ENCODE measurements around the gene CABLES2. TPM values are rescaled to one million over a fixed set of nuclear protein-coding genes. Genes with fewer than 3 reads are reported as not detected.

CABLES2 gene
- total RNA-seq, 2 donors from 2014 or later = 1.6 to 2.6 TPM

DNA sequence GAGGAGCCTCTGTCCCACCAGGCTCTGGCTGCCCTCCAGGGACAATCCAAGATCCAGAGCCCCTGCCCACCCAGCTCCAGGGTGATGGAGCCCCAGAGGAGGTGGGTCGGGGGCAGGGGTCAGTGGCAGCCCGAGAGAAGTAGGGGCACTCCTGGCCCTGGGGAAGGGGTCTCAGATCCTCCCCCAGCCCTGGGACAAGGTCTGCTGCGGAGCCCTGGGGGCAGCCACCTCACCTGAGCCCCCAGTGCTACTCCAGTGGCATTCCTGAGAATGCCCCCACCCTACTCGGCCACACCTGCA is 37.3 kb downstream of the CABLES2 start:
- Histone ChIP-seq H3K4me1 (peaks cover 57% of the 10 kb centered on the region), H3K36me3 (replicated peaks in 1 of 2; ENCODE audit: insufficient read depth in 1 of 2, low read depth in 2 of 2) (no peaks in the 10 kb centered on the region), H3K4me3 (no peak overlapping the region), H3K27me3 (no peaks in the 10 kb centered on the region), H3K9me3 (no peaks in the 10 kb centered on the region), H3K27ac (no peak overlapping the region)
- DNase-seq (no peak), ATAC-seq (no peak)
- 52% methylated on average over 4 of the region's 4 CpGs; no CpG with 5 or more reads in 1 of the 2 donors for WGBS, 2 donors
- TF ChIP-seq POLR2A (IDR thresholded peaks at IDR 0.05) = no peak
- TF ChIP-seq, protein P1, sequence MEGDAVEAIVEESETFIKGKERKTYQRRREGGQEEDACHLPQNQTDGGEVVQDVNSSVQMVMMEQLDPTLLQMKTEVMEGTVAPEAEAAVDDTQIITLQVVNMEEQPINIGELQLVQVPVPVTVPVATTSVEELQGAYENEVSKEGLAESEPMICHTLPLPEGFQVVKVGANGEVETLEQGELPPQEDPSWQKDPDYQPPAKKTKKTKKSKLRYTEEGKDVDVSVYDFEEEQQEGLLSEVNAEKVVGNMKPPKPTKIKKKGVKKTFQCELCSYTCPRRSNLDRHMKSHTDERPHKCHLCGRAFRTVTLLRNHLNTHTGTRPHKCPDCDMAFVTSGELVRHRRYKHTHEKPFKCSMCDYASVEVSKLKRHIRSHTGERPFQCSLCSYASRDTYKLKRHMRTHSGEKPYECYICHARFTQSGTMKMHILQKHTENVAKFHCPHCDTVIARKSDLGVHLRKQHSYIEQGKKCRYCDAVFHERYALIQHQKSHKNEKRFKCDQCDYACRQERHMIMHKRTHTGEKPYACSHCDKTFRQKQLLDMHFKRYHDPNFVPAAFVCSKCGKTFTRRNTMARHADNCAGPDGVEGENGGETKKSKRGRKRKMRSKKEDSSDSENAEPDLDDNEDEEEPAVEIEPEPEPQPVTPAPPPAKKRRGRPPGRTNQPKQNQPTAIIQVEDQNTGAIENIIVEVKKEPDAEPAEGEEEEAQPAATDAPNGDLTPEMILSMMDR (IDR thresholded peaks at IDR 0.05) = no peak
- intact Hi-C loops (cut with DNase I) = no loop called here

DNA sequence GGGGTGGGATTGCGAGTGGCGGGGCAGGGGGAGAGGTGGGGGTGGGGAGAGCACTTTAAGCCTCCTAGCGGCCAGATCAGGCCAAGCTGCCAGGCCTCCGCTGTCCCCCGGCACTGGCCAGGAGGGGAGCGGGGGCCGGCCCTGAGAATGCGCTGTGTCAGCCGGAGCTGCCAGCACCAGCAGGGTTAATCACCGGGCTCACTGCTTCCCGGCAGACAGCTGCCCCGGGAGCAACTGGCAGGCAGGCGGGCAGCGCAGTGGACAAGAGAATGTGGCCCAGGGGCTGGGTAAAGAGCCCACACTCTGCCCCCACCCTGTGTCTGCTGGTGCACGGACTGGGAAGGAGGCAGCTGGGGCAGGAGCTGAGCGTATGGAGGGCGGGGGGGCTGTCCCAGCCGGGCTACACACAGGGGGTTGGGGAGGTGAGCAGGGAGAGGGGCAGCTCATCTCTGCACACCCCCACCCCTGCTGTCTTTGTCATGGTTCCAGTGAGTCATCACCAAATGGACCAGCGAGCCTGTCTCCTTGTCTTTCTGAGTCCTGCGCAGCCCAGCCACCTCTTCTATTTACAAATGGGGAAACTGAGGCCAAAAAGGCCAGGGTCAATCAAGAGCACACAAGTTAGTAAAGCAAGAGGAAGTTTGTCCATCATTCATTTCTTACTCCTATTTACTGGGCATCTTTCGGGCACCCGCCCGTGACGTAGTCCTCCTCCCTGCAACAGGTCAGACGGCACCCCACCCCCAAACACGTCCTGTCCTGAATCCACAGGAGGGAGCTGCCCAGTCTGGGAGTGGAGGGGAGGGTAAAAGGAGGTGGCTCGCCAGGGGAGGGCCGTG is 37.9 kb downstream of the CABLES2 start:
- no peaks in the 10 kb centered on the region for H3K27me3 ChIP-seq
- no peak for ATAC-seq
- H3K4me3 ChIP-seq = no peak overlapping the region
- no peaks in the 10 kb centered on the region for H3K9me3 ChIP-seq
- H3K36me3 ChIP-seq (replicated peaks in 1 of 2; ENCODE audit: insufficient read depth in 1 of 2, low read depth in 2 of 2) = no peaks in the 10 kb centered on the region
- peaks cover 57% of the 10 kb centered on the region for H3K4me1 ChIP-seq
- DNase-seq = peak in 1 of 4 donors; percentile 46
- TF ChIP-seq, protein P1 (IDR thresholded peaks at IDR 0.05) = peak in 4 of 7 experiments; percentile 15 to 34 (median 20)
- no peak for TF ChIP-seq POLR2A (IDR thresholded peaks at IDR 0.05)
- intact Hi-C loops (cut with DNase I) = no loop called here
- H3K27ac ChIP-seq = peak overlapping the region in 2 of 4 donors; percentile 86 to 88
- WGBS, 2 donors = 31 to 58% methylated on average over 13 to 26 of the region's 28 CpGs

DNA sequence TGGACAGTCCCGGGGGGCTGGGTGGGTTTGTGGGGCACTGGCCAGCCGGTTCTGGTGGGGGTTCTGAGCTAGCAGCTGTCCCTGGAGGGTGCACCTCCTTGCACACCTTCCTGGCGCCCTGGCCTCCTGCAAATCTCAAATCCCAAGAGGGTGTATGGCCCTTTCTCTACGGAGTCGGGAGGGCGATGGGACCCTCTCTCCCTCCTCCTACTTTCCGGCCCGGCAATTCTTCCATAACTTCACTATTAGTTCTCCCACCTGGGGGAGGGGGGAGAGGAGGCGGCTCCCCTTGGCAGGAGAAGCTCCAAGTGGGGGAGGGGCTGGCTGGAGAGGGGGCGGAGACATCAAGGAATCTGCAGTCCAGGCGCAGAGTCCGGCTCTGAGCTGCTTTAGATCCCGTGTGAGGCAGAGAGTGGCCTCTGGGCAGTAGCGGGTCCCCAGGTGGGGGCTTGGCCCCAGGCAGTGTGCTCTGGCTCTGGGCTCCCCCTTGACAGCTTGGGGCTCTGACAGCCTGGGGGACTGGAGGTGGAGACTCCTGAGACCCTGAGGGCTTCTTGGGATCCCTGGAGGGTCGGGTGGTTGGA is 38.6 kb downstream of the CABLES2 start:
- Histone ChIP-seq H3K27ac (peak overlapping the region in 3 of 4 donors; percentile 72 to 88 (median 86)), H3K4me1 (peaks cover 64% of the 10 kb centered on the region), H3K4me3 (no peak overlapping the region), H3K9me3 (no peaks in the 10 kb centered on the region), H3K36me3 (replicated peaks in 1 of 2; ENCODE audit: insufficient read depth in 1 of 2, low read depth in 2 of 2) (no peaks in the 10 kb centered on the region), H3K27me3 (no peaks in the 10 kb centered on the region)
- no peak for ATAC-seq
- WGBS, 2 donors = 24 to 40% methylated on average over 3 to 14 of the region's 15 CpGs
- peak in 3 of 4 donors; percentile 54 to 72 (median 58) for DNase-seq
- intact Hi-C loops (cut with DNase I) = no loop called here
- TF ChIP-seq, protein P1 (IDR thresholded peaks at IDR 0.05) = no peak
- TF ChIP-seq POLR2A (IDR thresholded peaks at IDR 0.05) = no peak

DNA sequence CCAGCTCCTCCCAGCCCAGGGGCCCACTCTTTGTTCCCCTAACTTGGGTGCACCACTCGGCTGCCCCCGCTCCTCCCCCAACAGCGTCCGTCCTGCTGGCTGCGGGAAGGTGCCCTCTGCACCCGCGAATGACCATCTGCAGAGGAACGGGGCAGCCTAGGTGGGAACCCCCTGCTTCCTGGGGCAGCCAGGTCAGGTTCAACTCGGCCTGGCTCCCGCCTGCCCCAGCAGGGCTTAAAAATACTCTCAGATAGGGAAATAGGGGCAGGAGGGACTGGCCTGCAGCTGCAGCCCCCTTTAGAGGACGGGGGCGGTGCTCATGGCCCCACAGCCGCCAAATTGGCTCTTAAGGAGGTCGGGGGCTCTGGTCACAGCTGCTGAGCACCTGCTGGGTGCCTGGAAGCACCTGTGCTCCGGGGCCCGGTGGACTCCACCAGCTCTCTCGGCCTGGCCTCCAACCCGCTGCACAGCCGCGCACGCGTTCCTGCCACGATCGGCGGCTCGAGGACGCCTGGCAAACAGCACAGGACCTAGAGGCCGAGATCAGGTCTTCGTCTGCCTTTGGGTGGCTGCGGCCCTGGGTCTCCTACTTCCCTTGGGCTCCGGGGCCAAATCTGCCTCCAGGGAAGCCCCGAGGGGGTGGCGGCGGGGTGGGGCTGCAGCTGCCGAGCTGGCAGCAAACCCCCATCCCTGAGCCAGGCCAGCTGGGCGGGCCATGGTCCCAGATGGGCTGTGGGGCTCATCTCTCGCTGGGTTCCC is 39.3 kb downstream of the CABLES2 start:
- ATAC-seq = peak; percentile 12
- 22 to 26% methylated on average over 6 to 37 of the region's 37 CpGs for WGBS, 2 donors
- Histone ChIP-seq H3K27ac (peak overlapping the region; percentile 44 to 88 (median 79)), H3K36me3 (replicated peaks in 1 of 2; ENCODE audit: insufficient read depth in 1 of 2, low read depth in 2 of 2) (no peaks in the 10 kb centered on the region), H3K4me1 (peaks cover 70% of the 10 kb centered on the region), H3K9me3 (no peaks in the 10 kb centered on the region), H3K27me3 (no peaks in the 10 kb centered on the region), H3K4me3 (no peak overlapping the region)
- intact Hi-C loops (cut with DNase I) = no loop called here
- DNase-seq = peak in 3 of 4 donors; percentile 55 to 67 (median 67)
- TF ChIP-seq, protein P1 (IDR thresholded peaks at IDR 0.05) = no peak
- no peak for TF ChIP-seq POLR2A (IDR thresholded peaks at IDR 0.05)
